HepG2 (cell line): ENCODE results near the gene AMBRA1. TPM values are rescaled to one million over a fixed set of nuclear protein-coding genes. Genes with fewer than 3 reads are reported as not detected.

Experiments used
- ATAC-seq: fragments of 200-7000 bp; cut with Tn5 transposase; 3 replicates; pipeline ENCODE4 v1.9.1; 2020; ENCODE audit warnings: mild to moderate bottlenecking, moderate library complexity
- BruUV-seq: library from RNA; stranded (reverse); fragments of 400-500 nt; replicated peaks from 2 replicates; lab custom pipeline; 2021; lab: Mats Ljungman, UMichigan
- CTCF ChIA-PET: fragments of 300-600 bp; formaldehyde crosslinking; extraction: SDS; loops from one replicate; lab custom pipeline; 2021; ENCODE audit warnings: low total read pairs, inconsistent platforms, low intra/inter-chr PET ratio; lab: Yijun Ruan, JAX
- POLR2A ChIA-PET: fragments of 350-600 bp; sonication (Branson Sonifier 250); formaldehyde crosslinking; loops from one replicate; lab custom pipeline; 2020; ENCODE audit warnings: antibody characterized with exemption, inconsistent platforms; lab: Yijun Ruan, JAX
- DNase-seq: peaks from one replicate; pipeline ENCODE4 v3.0.0-alpha.2; 2015; ENCODE audit warnings: low spot score
- FAIRE-seq: peaks from 3 replicates; lab custom pipeline; 2011; peaks lifted over from hg19 to GRCh38; lab: Jason Lieb, UNC
- H2AFZ ChIP-seq: one replicate; pipeline ENCODE4 v1.6.1; 2011; ENCODE audit warnings: low read length, inconsistent platforms
- H3K27ac ChIP-seq: fragments of 300-600 bp; 3 replicates; pipeline ENCODE4 v1.8.0; 2011; ENCODE audit warnings: mixed run types, mild to moderate bottlenecking, mixed read lengths, low read length, inconsistent platforms; ENCODE audit not compliant: insufficient read depth; ENCODE audit errors: extremely low read length
- H3K27me3 ChIP-seq, 2 experiments: fragments of 200-600 bp in 1 of 2; 2 replicates in 1 of 2; 3 replicates in 1 of 2; pipeline versions ENCODE4 v1.6.0 to v1.8.0; 2011; ENCODE audit warnings: low read length in 2 of 2, mild to moderate bottlenecking in 2 of 2, moderate library complexity in 2 of 2, inconsistent platforms in 1 of 2; ENCODE audit not compliant: insufficient read depth in 2 of 2, control insufficient read depth in 1 of 2
- H3K36me3 ChIP-seq, 2 experiments: fragments of 200-600 bp in 1 of 2; replicated peaks in 1 of 2; 2 replicates in 1 of 2; 3 replicates in 1 of 2; pipeline versions ENCODE4 v1.5.1 to v1.8.0; 2011; ENCODE audit warnings: low read length in 2 of 2, inconsistent platforms in 1 of 2; ENCODE audit not compliant: insufficient read depth in 2 of 2, control insufficient read depth in 1 of 2
- H3K4me1 ChIP-seq: 2 replicates; pipeline ENCODE4 v1.5.1; 2012; ENCODE audit warnings: low read length, inconsistent platforms; ENCODE audit not compliant: insufficient read depth
- H3K4me2 ChIP-seq: 2 replicates; pipeline ENCODE4 v1.6.0; 2011; ENCODE audit warnings: low read depth, low read length, inconsistent platforms
- H3K4me3 ChIP-seq, 3 experiments: fragments of 200-600 bp in 1 of 3; sonication (generic), shearing (Covaris generic) in 1 of 3; replicated peaks in 1 of 3; 2 replicates each; pipeline ENCODE4 v1.5.1; 2011 to 2016; ENCODE audit warnings: low read length in 3 of 3, inconsistent platforms in 2 of 3, low read depth in 2 of 3, mild to moderate bottlenecking in 2 of 3, control low read depth in 1 of 3, mixed read lengths in 1 of 3; ENCODE audit not compliant: insufficient read depth in 1 of 3
- H3K79me2 ChIP-seq: one replicate; pipeline ENCODE4 v1.6.1; 2011; ENCODE audit warnings: low read length, inconsistent platforms; ENCODE audit not compliant: insufficient read depth
- H3K9ac ChIP-seq: 2 replicates; pipeline ENCODE4 v1.6.0; 2011; ENCODE audit warnings: mild to moderate bottlenecking, low read depth, low read length, inconsistent platforms; ENCODE audit not compliant: insufficient read depth
- H3K9me3 ChIP-seq: 2 replicates; pipeline ENCODE4 v1.5.1; 2012; ENCODE audit warnings: mild to moderate bottlenecking, low read length
- H4K20me1 ChIP-seq: 2 replicates; pipeline ENCODE4 v1.6.0; 2011; ENCODE audit warnings: inconsistent platforms, mild to moderate bottlenecking, low read length, moderate library complexity; ENCODE audit not compliant: insufficient read depth
- ATRX ChIP-seq: sonication (generic); formaldehyde crosslinking; IDR thresholded peaks from 2 replicates; pipeline ENCODE4 v1.4.0; 2020; ENCODE audit warnings: missing genetic modification reagents, borderline replicate concordance
- CREB1 ChIP-seq, 2 experiments: fragments of 450-650 bp in 1 of 2; IDR thresholded peaks; 2 replicates each; pipeline ENCODE4 v1.6.1; 2016 to 2017; ENCODE audit warnings: control low read depth in 1 of 2, mild to moderate bottlenecking in 1 of 2, missing compliant biosample characterization in 1 of 2, missing genetic modification characterization in 1 of 2
- GABPB1 ChIP-seq: IDR thresholded peaks from 2 replicates; pipeline ENCODE4 v1.6.1; 2016; ENCODE audit warnings: mild to moderate bottlenecking, missing genetic modification reagents, moderate library complexity, missing compliant biosample characterization
- MEF2D ChIP-seq: sonication (generic); formaldehyde crosslinking; IDR thresholded peaks from 2 replicates; pipeline ENCODE4 v1.5.1; 2020; ENCODE audit warnings: mild to moderate bottlenecking, missing genetic modification reagents
- ZBTB21 ChIP-seq: sonication (generic); formaldehyde crosslinking; IDR thresholded peaks from 2 replicates; pipeline ENCODE4 v1.4.0; 2020; ENCODE audit warnings: missing genetic modification reagents
- ZFX ChIP-seq: sonication (generic); formaldehyde crosslinking; IDR thresholded peaks from 2 replicates; pipeline ENCODE4 v1.4.0; 2020; ENCODE audit warnings: mild to moderate bottlenecking, low read depth, missing genetic modification reagents, moderate library complexity
- WGBS: methylation state at CpG from one replicate; pipeline ENCODE4 v1.1.6; 2017; ENCODE audit warnings: low lambda C conversion rate; 5-methylcytosine and 5-hydroxymethylcytosine counted together
- in situ Hi-C: cut with HindIII; loops from 2 replicates; pipeline ENCODE4 v1.10.0; 2017; ENCODE audit warnings: low pct_unique_long_range_greater_than_20kb; ENCODE audit not compliant: extremely low pct_ligation_motif_present
- intact Hi-C: fragments of 100-400 bp; cut with micrococcal nuclease; formaldehyde crosslinking; loops from one replicate; pipeline ENCODE4 v1.10.0; 2022; ENCODE audit not compliant: unreplicated experiment
- polyA plus RNA-seq, 8 experiments: library from polyadenylated mRNA; depleted of rRNA in 3 of 8; stranded (reverse) in 7 of 8; unstranded in 1 of 8; fragments of >200 nt; fragmentation: Illumina TruSeq in 4 of 8; extraction: Trizol in 4 of 8; gene quantifications; 2 replicates each; pipeline versions ENCODE4 v1.2.1 to v1.2.3, GENCODE V29; 2011 to 2016; ENCODE audit warnings: low read depth in 4 of 8, missing spikeins in 1 of 8, mixed read lengths in 1 of 8; ENCODE audit not compliant: insufficient read depth in 1 of 8
- total RNA-seq, 5 experiments: library from RNA; depleted of rRNA; stranded (reverse); fragments of >200 nt; fragmentation: Illumina TruSeq; extraction: Trizol; gene quantifications; 2 replicates each; pipeline ENCODE4 v1.2.3, GENCODE V29; 2016; ENCODE audit warnings: low read depth in 1 of 5
- TF ChIP-seq, protein P1 (sequence below): sonication (generic); formaldehyde crosslinking; IDR thresholded peaks from 2 replicates; pipeline ENCODE4 v1.4.0; 2020; ENCODE audit warnings: missing genetic modification reagents

The AMBRA1 gene
- total and polyA plus RNA-seq, 2 of the 13 experiments (the other 11 are each of a cell fraction or from before 2014, with no cell fraction given): 15.7 to 26.0 TPM

DNA sequence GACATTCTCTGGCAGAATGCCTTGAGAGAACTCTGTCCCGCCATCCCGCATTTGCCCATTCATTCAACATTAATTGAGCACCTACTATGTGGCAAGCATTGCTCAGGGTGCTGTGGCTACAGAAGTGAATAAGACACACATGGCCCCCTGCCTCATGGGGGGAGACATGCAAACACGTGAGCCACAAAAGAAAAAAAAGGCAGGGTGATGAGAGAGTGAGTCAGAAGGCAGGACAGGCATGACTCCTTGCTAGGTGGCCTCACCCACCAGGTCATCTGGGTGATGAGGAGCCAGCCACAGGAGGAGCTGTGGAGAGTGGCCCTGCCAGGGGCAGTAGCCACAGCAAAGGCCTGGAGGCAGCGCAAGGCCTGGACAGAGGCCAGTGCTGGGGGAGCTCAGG lies 207.1 kb downstream of the AMBRA1 start (continued):
- no peak for TF ChIP-seq ATRX (CRISPR knock-in tag)

DNA sequence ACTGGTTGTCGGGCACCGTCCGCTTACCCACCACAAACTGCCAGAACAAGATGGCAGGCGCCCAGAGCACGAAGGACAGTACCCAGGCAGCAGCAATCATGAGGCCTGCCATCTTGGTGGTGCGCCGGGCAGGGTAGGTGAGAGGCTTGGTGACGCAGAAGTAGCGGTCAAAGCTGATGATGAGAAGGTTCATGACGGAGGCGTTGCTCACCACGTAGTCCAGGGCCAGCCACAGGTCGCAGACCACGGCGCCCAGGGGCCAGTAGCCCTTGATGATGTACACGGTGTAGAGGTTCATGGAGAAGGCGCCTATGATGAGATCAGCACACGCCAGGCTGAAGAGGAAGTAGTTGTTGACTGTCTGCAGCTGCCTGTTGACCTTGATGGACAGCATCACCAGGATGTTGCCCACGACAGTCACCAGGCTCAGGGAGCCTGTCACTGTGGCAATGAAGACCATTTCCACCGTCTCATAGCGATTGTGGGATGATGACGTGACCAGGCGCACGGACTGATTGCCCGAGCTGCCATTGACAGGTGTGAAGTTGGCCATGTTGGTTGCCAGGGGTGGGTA lies 207.7 kb downstream of the AMBRA1 start:
- Histone ChIP-seq H3K36me3 (0 out of 5 replicates have a peak, but pooled peaks cover 0 to 1% of the 10 kb centered on the region in 2 experiments), H2AFZ (no peak overlapping the region), H3K4me2 (no peak overlapping the region), H4K20me1 (peaks cover 11% of the 10 kb centered on the region), H3K9ac (no peak overlapping the region), H3K4me3 (no peak overlapping the region), H3K27ac (no peak overlapping the region), H3K4me1 (peaks cover 62% of the 10 kb centered on the region), H3K79me2 (peaks cover 4% of the 10 kb centered on the region), H3K27me3 (peaks cover 11 to 35% of the 10 kb centered on the region in 2 experiments), H3K9me3 (no peaks in the 10 kb centered on the region)
- BruUV-seq: no TSS peak
- no peak for FAIRE-seq
- DNase-seq: no peak
- in situ Hi-C loops (loop anchor here (5.0 kb wide), 1 partner anchor 146 kb away; no protein-coding TSS in a partner anchor), intact Hi-C loops (no loop called here)
- ATAC-seq: no peak
- WGBS: 78% methylated on average over 20 of the region's 25 CpGs
- POLR2A ChIA-PET: no interaction called here
- CTCF ChIA-PET: no interaction called here
- TF ChIP-seq, protein P1, sequence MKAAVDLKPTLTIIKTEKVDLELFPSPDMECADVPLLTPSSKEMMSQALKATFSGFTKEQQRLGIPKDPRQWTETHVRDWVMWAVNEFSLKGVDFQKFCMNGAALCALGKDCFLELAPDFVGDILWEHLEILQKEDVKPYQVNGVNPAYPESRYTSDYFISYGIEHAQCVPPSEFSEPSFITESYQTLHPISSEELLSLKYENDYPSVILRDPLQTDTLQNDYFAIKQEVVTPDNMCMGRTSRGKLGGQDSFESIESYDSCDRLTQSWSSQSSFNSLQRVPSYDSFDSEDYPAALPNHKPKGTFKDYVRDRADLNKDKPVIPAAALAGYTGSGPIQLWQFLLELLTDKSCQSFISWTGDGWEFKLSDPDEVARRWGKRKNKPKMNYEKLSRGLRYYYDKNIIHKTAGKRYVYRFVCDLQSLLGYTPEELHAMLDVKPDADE: no peak
- TF ChIP-seq CREB1 (IDR thresholded peaks at IDR 0.05): 0 out of 2 replicates have a peak, but pooled peaks have one; percentile 1
- TF ChIP-seq CREB1 (CRISPR knock-in tag; IDR thresholded peaks at IDR 0.05): no peak
- TF ChIP-seq ZFX (CRISPR knock-in tag): no peak
- peak; percentile 47; the same call in 1 of the 2 replicates for TF ChIP-seq ZBTB21
- TF ChIP-seq MEF2D (CRISPR knock-in tag): no peak
- TF ChIP-seq GABPB1: peak; percentile 1; the same call in 1 of the 2 replicates
